Psoas muscle (tissue), 8 donors: Measurements from ENCODE around the gene RUVBL2. TPM values are rescaled to one million over a fixed set of nuclear protein-coding genes. Genes with fewer than 3 reads are reported as not detected.
"Not testable (repeated sequence)": the region's sequence is repeated elsewhere in the genome, so short reads cannot be mapped to it uniquely, and the experiment has no call there.

Source experiments
- ATAC-seq, 4 donors: fragments of 200-7000 bp; cut with Tn5 transposase; one replicate each; pipeline ENCODE4 v1.9.1; 2020; ENCODE audit warnings: moderate library complexity in 3 of 4, mild to moderate bottlenecking in 2 of 4
- DNase-seq, 2 donors: peaks; one replicate each; pipeline ENCODE4 v3.0.0-alpha.2; 2020
- H3K27ac ChIP-seq: fragments of 200-600 bp; one replicate; pipeline ENCODE4 v1.8.0; 2022
- H3K27me3 ChIP-seq, 3 donors: fragments of 200-600 bp in 1 of 3; one replicate each; pipeline versions ENCODE4 v1.6.1 to v1.8.0; 2013 to 2022; ENCODE audit warnings: low read length in 2 of 3, mild to moderate bottlenecking in 2 of 3, moderate library complexity in 1 of 3; ENCODE audit not compliant: insufficient read depth in 3 of 3
- H3K36me3 ChIP-seq, 2 donors: fragments of 200-600 bp in 1 of 2; one replicate each; pipeline versions ENCODE4 v1.6.1 to v1.8.0; 2013 to 2022; ENCODE audit warnings: low read depth in 1 of 2, mild to moderate bottlenecking in 1 of 2, moderate library complexity in 1 of 2; ENCODE audit not compliant: insufficient read depth in 1 of 2
- H3K4me1 ChIP-seq: fragments of 200-600 bp; one replicate; pipeline ENCODE4 v1.8.0; 2022
- H3K4me3 ChIP-seq: fragments of 200-600 bp; one replicate; pipeline ENCODE4 v1.8.0; 2022; ENCODE audit warnings: mild to moderate bottlenecking
- H3K9me3 ChIP-seq: fragments of 200-600 bp; one replicate; pipeline ENCODE4 v1.8.0; 2022
- WGBS, 3 donors: extraction: QIAGEN DNeasy Blood & Tissue Kit; methylation state at CpG; one replicate each; pipeline versions ENCODE4 v1.1.6 to v1.1.7; 2013; 5-methylcytosine and 5-hydroxymethylcytosine counted together
- intact Hi-C, 2 donors: fragments of 100-400 bp; cut with DNase I; formaldehyde crosslinking; loops; one replicate each; pipeline versions ENCODE4 v1.11.0 to v1.14.2; 2022
- polyA plus RNA-seq, 3 donors: library from polyadenylated mRNA; stranded (reverse); fragments of 200-250 nt; gene quantifications; one replicate each; pipeline ENCODE4 v1.2.3, GENCODE V29; 2013
- total RNA-seq, 4 donors: library from RNA; stranded (reverse); fragmentation: NEBNext Ultra II Directional in 2 of 4; extraction: Animal tissue kit (Norgen Biotek cat#: 25700) in 2 of 4; gene quantifications; one replicate each; pipeline versions ENCODE4 v1.2.1 to v1.2.4, GENCODE V29; 2021 to 2023
- TF ChIP-seq, protein P1 (sequence below): fragments of 200-600 bp; IDR thresholded peaks from one replicate; pipeline ENCODE4 v1.8.0; 2022; ENCODE audit warnings: antibody characterized with exemption
- donor health status: healthy with polysubstance abuse.
- donor health status: DM: no; HTN: no; CAD: no; lungs with moderate emphysema.
- donor health status: Bipolar disorder and iron deficiency.
- donor health status: healthy.
- donor health status: DM: yes; HTN: yes; CAD: no.
- donor health status: DM: no; HTN: no; CAD: no.
- donor health status: DM: no; HTN: no; CAD: no.
- donor health status: DM: yes; HTN: yes; CAD: no.

Gene RUVBL2
- total and polyA plus RNA-seq, 7 donors = 61.1 to 87.4 (median 76.5) TPM

- intact Hi-C loops = no loop called here
- TF ChIP-seq, protein P1, sequence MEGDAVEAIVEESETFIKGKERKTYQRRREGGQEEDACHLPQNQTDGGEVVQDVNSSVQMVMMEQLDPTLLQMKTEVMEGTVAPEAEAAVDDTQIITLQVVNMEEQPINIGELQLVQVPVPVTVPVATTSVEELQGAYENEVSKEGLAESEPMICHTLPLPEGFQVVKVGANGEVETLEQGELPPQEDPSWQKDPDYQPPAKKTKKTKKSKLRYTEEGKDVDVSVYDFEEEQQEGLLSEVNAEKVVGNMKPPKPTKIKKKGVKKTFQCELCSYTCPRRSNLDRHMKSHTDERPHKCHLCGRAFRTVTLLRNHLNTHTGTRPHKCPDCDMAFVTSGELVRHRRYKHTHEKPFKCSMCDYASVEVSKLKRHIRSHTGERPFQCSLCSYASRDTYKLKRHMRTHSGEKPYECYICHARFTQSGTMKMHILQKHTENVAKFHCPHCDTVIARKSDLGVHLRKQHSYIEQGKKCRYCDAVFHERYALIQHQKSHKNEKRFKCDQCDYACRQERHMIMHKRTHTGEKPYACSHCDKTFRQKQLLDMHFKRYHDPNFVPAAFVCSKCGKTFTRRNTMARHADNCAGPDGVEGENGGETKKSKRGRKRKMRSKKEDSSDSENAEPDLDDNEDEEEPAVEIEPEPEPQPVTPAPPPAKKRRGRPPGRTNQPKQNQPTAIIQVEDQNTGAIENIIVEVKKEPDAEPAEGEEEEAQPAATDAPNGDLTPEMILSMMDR = peak; percentile 50
- ATAC-seq (peak; percentile 71 to 78 (median 75)), DNase-seq (peak; percentile 62 to 80)
- Histone ChIP-seq H3K36me3 (peaks cover 12 to 29% of the 10 kb centered on the region in 2 donors), H3K4me1 (peaks cover 7% of the 10 kb centered on the region), H3K9me3 (no peaks in the 10 kb centered on the region), H3K4me3 (peak overlapping the region; percentile 66), H3K27me3 (no peaks in the 10 kb centered on the region), H3K27ac (no peak overlapping the region)
- 0 to 1% (median 1%) methylated on average over 59 to 62 of the region's 62 CpGs for WGBS, 3 donors
Measured at GRCh38 chr19:49017666-49018351, 24.1 kb downstream of the RUVBL2 start.

DNA sequence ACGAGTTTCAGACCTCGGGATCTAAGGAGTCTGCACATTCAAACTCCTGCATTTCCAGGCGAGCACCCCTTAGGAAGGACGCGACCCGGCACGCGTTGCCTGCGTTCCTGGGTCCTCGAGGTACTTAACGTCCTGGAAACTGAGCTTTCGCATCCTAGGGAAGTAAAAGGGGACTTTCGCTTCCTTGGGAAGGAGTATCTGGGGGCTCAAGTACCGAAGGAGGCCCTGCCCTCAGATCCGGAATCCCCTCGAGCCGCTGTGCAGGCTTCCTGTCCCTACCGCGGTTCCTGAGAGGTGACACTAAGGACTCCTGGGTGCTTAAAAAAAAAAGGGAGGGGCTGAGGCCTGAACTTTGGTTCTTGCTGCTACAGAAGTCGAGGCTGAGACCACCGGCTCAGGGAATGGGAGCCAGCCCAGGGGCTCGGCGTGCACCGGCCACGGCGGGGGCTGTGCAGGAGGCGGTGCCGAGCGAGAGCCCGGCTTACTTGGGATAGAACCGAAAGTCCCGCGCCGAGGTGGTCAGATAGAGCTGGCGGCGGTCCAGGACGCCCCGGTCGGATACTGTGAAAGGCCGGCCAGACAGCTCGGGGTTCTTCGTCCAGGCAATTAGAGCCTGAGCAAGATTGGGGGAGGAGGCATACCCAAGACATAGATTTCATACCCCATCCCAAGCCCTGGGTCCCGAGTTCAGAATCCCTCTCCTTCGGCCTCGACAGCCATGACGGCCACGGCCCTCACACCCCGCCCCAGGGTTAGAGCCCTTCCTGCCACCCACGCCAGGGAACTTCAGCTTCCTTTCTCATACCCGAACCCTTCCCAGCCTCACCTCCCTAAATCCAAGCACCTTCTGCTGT is 24.9 kb downstream of the RUVBL2 start:
- H3K27me3 ChIP-seq, intact Hi-C loops, H3K27ac ChIP-seq, H3K9me3 ChIP-seq, DNase-seq, H3K4me1 ChIP-seq: not testable (repeated sequence)
- peak; percentile 5 to 45 (median 18) for ATAC-seq
- peak overlapping the region; percentile 66 for H3K4me3 ChIP-seq
- 2 to 4% (median 4%) methylated on average over 42 to 50 of the region's 50 CpGs for WGBS, 3 donors
- H3K36me3 ChIP-seq = peaks cover 12 to 26% of the 10 kb centered on the region in 2 donors

DNA sequence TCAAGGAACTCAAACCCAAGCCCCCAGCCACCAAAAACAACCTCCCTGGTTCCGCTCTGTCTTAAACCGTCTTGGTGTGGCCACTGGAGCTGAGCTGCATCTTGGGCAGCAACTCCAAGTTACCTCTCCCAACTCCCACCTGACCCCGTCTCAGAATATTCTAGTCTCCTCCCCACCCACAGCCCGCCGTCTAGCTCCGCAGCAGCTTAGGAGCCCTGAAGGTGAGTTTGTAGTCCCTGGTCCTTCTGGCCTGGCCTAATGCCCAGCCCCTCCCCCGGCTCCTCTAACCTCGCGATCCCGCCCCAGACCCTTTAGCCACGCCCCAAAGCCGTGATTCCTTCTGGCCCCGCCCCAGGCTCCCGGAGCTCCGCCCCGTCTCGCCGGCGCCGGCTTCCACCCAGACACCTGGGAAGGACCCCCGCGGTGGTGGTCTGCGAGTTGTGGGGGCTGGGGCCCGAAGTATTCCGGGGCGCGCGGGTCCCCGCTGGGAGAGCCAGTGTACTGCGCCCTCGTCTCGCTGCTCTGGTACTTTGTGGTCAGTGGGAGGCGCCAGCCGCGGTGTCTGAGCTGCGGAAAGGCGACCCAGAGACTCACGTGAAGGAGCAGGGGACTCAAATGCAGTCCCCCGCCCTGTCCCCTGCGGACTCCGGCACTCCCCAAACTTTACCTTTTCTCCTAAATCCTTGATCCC is 25.7 kb downstream of the RUVBL2 start:
- Histone ChIP-seq H3K4me1 (peaks cover 7% of the 10 kb centered on the region), H3K4me3 (peak overlapping the region; percentile 66), H3K27me3 (no peaks in the 10 kb centered on the region), H3K36me3 (peaks cover 10 to 19% of the 10 kb centered on the region in 2 donors), H3K9me3 (no peaks in the 10 kb centered on the region), H3K27ac (no peak overlapping the region)
- WGBS, 3 donors = 13 to 20% (median 14%) methylated on average over 38 to 41 of the region's 41 CpGs
- DNase-seq = peak; percentile 68 to 90
- TF ChIP-seq, protein P1 = no peak
- peak; percentile 74 to 89 (median 78) for ATAC-seq
- intact Hi-C loops = no loop called here

- DNase-seq = no peak
- Histone ChIP-seq H3K27ac (no peak overlapping the region), H3K36me3 (peaks cover 2 to 10% of the 10 kb centered on the region in 2 donors), H3K4me1 (peaks cover 7% of the 10 kb centered on the region), H3K9me3 (no peaks in the 10 kb centered on the region), H3K4me3 (no peak overlapping the region), H3K27me3 (no peaks in the 10 kb centered on the region)
- ATAC-seq = no peak
- TF ChIP-seq, protein P1 = no peak
- WGBS, 3 donors = 76 to 79% (median 78%) methylated on average over 11 of the region's 11 CpGs
- intact Hi-C loops = no loop called here
Measured at GRCh38 chr19:49020342-49020741, 26.7 kb downstream of the RUVBL2 start.
